Suprapubic skin (tissue), 4 donors: ENCODE measurements around the gene PSMD4. TPM values are rescaled to one million over a fixed set of nuclear protein-coding genes. Genes with fewer than 3 reads are reported as not detected.

Source experiments
- DNase-seq, 2 donors: peaks; one replicate each; pipeline ENCODE4 v3.0.0-alpha.2; 2019; ENCODE audit warnings: low spot score in 2 of 2
- H3K27ac ChIP-seq: fragments of 200-600 bp; sonication (generic); one replicate; pipeline ENCODE4 v1.5.1; 2019
- H3K27me3 ChIP-seq: fragments of 200-600 bp; sonication (generic); one replicate; pipeline ENCODE4 v1.5.1; 2019
- H3K36me3 ChIP-seq: fragments of 200-600 bp; sonication (generic); one replicate; pipeline ENCODE4 v1.5.1; 2019
- H3K4me1 ChIP-seq: fragments of 200-600 bp; sonication (generic); one replicate; pipeline ENCODE4 v1.5.1; 2019
- H3K4me3 ChIP-seq: fragments of 200-600 bp; sonication (generic); one replicate; pipeline ENCODE4 v1.5.1; 2019; ENCODE audit warnings: mild to moderate bottlenecking
- H3K9me3 ChIP-seq: fragments of 200-600 bp; sonication (generic); one replicate; pipeline ENCODE4 v1.5.1; 2019
- EP300 ChIP-seq: sonication (generic); formaldehyde crosslinking; IDR thresholded peaks from one replicate; pipeline ENCODE4 v1.6.1; 2017; ENCODE audit warnings: antibody characterized with exemption
- POLR2A ChIP-seq, 2 donors: fragments of 450-650 bp; IDR thresholded peaks; one replicate each; pipeline ENCODE4 v1.6.1; 2017; ENCODE audit warnings: antibody characterized with exemption in 2 of 2, mild to moderate bottlenecking in 2 of 2, moderate library complexity in 2 of 2
- POLR2AphosphoS5 ChIP-seq, 3 donors: sonication (generic); formaldehyde crosslinking; IDR thresholded peaks; one replicate each; pipeline ENCODE4 v1.6.1; 2017; ENCODE audit warnings: antibody characterized with exemption in 3 of 3
- WGBS: methylation state at CpG from one replicate; pipeline ENCODE4 v1.1.5; 2018; 5-methylcytosine and 5-hydroxymethylcytosine counted together
- total RNA-seq, 4 donors: library from RNA; depleted of rRNA; stranded (reverse); fragments of >200 nt; gene quantifications; one replicate each; pipeline ENCODE4 v1.1.0, GENCODE V29; 2016
- TF ChIP-seq, protein P1 (sequence below), 2 donors: fragments of 200-600 bp in 1 of 2; fragments of 450-650 bp in 1 of 2; sonication (generic) in 1 of 2; IDR thresholded peaks; one replicate each; pipeline ENCODE4 v1.5.1; 2016 to 2019; ENCODE audit warnings: antibody characterized with exemption in 2 of 2, mild to moderate bottlenecking in 1 of 2, moderate library complexity in 1 of 2

Gene PSMD4
- total RNA-seq, 4 donors from 2014 or later, result 101 to 133 (median 119) TPM

DNA sequence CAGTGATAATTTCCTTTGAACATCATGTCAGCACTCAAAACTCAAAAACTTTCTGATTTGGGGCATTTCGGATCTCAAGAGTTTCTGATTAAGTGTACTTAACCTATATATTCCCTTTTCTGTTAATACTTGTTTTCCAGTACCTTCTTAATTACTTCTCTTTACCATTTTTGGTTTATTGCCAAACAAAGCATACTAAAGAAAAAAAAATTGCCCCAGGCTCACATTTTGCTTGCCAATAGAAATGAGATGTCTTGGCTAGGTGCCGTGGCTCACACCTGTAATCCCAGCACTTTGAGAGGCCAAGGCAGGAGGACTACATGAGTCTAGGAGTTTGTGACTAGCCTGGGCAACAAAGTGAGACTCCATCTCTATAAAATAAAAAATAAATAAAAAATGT lies 4.8 kb downstream of the PSMD4 start:
- no peak for DNase-seq
- Histone ChIP-seq H3K4me3 (no peak overlapping the region), H3K27ac (no peak overlapping the region), H3K9me3 (no peaks in the 10 kb centered on the region), H3K36me3 (peaks cover 19% of the 10 kb centered on the region), H3K27me3 (no peaks in the 10 kb centered on the region), H3K4me1 (peaks cover 22% of the 10 kb centered on the region)
- TF ChIP-seq EP300 (no peak), POLR2A (IDR thresholded peaks at IDR 0.05) (no peak), POLR2AphosphoS5 (IDR thresholded peaks at IDR 0.05) (no peak)
- TF ChIP-seq, protein P1, sequence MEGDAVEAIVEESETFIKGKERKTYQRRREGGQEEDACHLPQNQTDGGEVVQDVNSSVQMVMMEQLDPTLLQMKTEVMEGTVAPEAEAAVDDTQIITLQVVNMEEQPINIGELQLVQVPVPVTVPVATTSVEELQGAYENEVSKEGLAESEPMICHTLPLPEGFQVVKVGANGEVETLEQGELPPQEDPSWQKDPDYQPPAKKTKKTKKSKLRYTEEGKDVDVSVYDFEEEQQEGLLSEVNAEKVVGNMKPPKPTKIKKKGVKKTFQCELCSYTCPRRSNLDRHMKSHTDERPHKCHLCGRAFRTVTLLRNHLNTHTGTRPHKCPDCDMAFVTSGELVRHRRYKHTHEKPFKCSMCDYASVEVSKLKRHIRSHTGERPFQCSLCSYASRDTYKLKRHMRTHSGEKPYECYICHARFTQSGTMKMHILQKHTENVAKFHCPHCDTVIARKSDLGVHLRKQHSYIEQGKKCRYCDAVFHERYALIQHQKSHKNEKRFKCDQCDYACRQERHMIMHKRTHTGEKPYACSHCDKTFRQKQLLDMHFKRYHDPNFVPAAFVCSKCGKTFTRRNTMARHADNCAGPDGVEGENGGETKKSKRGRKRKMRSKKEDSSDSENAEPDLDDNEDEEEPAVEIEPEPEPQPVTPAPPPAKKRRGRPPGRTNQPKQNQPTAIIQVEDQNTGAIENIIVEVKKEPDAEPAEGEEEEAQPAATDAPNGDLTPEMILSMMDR (IDR thresholded peaks at IDR 0.05), result no peak
- 57% methylated on average over 2 of the region's 2 CpGs for WGBS

DNA sequence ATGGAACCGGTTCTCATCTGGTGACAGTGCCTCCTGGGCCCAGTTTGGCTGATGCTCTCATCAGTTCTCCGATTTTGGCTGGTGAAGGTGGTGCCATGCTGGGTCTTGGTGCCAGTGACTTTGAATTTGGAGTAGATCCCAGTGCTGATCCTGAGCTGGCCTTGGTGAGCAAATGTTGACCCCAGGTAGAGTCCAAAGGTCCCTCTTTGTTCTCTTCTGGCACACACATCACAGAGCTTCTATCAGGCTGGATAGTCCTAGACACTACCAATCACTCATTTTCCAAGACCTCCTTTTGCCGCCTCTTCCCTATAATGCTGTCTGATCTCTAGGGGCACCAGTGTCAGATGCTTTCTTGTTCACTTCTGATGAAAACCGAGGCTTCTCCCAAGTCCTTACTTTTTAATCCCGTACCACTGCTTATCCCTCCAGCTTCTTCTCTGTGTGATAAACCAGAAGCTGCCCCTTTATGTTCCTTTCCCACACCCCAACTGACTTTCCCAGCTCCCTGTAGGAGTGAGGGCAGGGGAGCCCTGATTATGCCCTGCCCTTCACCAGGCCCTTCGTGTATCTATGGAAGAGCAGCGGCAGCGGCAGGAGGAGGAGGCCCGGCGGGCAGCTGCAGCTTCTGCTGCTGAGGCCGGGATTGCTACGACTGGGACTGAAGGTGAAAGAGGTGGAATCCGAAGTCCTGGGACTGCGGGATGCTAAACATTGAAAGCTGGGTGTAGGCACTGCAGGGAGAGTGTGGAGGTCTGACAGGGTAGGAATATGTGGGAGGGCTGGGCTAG lies 11.1 kb downstream of the PSMD4 start:
- H3K27ac ChIP-seq, result no peak overlapping the region
- TF ChIP-seq POLR2A (IDR thresholded peaks at IDR 0.05) (no peak), POLR2AphosphoS5 (IDR thresholded peaks at IDR 0.05) (no peak), EP300 (no peak)
- TF ChIP-seq, protein P1 (IDR thresholded peaks at IDR 0.05), result no peak
- DNase-seq, result no peak
- H3K4me3 ChIP-seq, result no peak overlapping the region
- no peaks in the 10 kb centered on the region for H3K4me1 ChIP-seq
- H3K36me3 ChIP-seq, result peaks cover 59% of the 10 kb centered on the region
- H3K9me3 ChIP-seq, result no peaks in the 10 kb centered on the region
- no peaks in the 10 kb centered on the region for H3K27me3 ChIP-seq
- WGBS, result 88% methylated on average over 14 of the region's 14 CpGs

DNA sequence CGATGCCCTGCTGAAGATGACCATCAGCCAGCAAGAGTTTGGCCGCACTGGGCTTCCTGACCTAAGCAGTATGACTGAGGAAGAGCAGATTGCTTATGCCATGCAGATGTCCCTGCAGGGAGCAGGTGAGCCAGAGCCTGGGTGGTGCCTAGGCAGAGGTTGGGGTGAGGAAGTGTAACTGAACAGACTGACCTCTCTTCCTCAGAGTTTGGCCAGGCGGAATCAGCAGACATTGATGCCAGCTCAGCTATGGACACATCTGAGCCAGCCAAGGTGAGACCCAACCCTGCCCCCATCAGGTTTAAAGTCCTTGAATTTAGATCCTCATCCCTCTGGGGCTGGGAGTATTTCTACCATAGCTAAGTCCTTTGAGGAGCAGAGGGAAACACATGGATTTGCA lies 11.8 kb downstream of the PSMD4 start:
- Histone ChIP-seq H3K27ac (no peak overlapping the region), H3K36me3 (peaks cover 59% of the 10 kb centered on the region), H3K4me3 (no peak overlapping the region), H3K9me3 (no peaks in the 10 kb centered on the region), H3K4me1 (no peaks in the 10 kb centered on the region), H3K27me3 (no peaks in the 10 kb centered on the region)
- no peak for TF ChIP-seq POLR2A (IDR thresholded peaks at IDR 0.05)
- TF ChIP-seq POLR2AphosphoS5 (IDR thresholded peaks at IDR 0.05), result no peak
- TF ChIP-seq EP300, result no peak
- TF ChIP-seq, protein P1 (IDR thresholded peaks at IDR 0.05), result no peak
- no peak for DNase-seq
- WGBS, result 91% methylated on average over 3 of the region's 3 CpGs

DNA sequence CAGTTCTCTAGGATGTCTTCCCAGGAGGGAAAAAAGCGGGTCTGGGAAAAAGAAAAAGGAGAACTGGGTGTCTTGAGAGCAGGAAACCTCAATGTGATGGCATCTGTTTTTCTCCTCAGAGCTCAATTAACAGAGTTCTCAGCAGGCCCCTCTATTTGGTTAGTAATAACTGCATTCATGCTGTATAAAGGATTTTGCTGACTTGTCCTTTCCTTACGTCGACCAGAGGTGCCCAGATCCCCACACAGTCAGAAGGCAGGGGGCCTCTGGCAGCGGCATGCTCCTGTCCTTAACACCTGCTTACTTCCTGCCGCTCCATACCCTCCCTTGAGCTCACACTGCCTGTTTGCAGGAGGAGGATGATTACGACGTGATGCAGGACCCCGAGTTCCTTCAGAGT lies 12.3 kb downstream of the PSMD4 start:
- Histone ChIP-seq H3K27me3 (no peaks in the 10 kb centered on the region), H3K27ac (no peak overlapping the region), H3K9me3 (no peaks in the 10 kb centered on the region), H3K4me3 (no peak overlapping the region), H3K4me1 (no peaks in the 10 kb centered on the region), H3K36me3 (peaks cover 59% of the 10 kb centered on the region)
- 70% methylated on average over 8 of the region's 8 CpGs for WGBS
- no peak for DNase-seq
- no peak for TF ChIP-seq POLR2AphosphoS5 (IDR thresholded peaks at IDR 0.05)
- TF ChIP-seq, protein P1 (IDR thresholded peaks at IDR 0.05), result no peak
- TF ChIP-seq EP300, result no peak

DNA sequence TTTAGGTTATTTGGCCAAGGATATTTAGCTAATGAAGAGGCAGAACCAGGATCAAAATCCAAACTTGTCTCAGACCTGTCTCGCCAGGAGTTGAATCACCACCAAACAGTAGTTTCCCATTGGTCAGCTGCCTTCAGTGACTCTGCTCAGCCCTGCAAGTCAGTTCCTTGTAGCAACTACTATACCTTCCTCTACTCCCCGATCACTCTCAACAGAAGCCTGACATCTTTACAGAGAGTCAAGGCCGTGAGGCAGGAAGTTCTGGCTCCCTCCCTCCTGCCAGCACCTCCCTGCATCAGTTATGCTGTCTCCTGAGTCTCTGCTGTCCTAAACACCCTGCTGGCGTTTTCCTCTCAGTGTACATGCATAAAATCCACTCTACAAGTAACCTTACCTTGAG lies 13.2 kb downstream of the PSMD4 start:
- no peak for DNase-seq
- 57% methylated on average over 4 of the region's 4 CpGs for WGBS
- Histone ChIP-seq H3K4me3 (no peak overlapping the region), H3K4me1 (no peaks in the 10 kb centered on the region), H3K27ac (no peak overlapping the region), H3K9me3 (no peaks in the 10 kb centered on the region), H3K36me3 (peaks cover 55% of the 10 kb centered on the region), H3K27me3 (no peaks in the 10 kb centered on the region)
- TF ChIP-seq, protein P1 (IDR thresholded peaks at IDR 0.05), result no peak
- TF ChIP-seq POLR2A (IDR thresholded peaks at IDR 0.05), result no peak
- TF ChIP-seq POLR2AphosphoS5 (IDR thresholded peaks at IDR 0.05), result no peak
- TF ChIP-seq EP300, result no peak
